Tibial nerve (tissue), 4 donors: ENCODE measurements around the gene GSX2. TPM values are rescaled to one million over a fixed set of nuclear protein-coding genes. Genes with fewer than 3 reads are reported as not detected.
A peak's percentile ranks its signal among the peaks of the same experiment; 100 is the strongest.

Source experiments
- DNase-seq, 2 donors: peaks; one replicate each; pipeline ENCODE4 v3.0.0-alpha.2; 2019; ENCODE audit warnings: low spot score in 2 of 2
- H3K27ac ChIP-seq, 4 donors: fragments of 200-600 bp; sonication (generic) in 3 of 4; one replicate each; pipeline ENCODE4 v1.5.1; 2017 to 2019; ENCODE audit warnings: mild to moderate bottlenecking in 1 of 4
- H3K27me3 ChIP-seq, 2 donors: fragments of 200-600 bp; sonication (generic) in 1 of 2; one replicate each; pipeline versions ENCODE4 v1.5.1 to v1.6.0; 2017 to 2019
- H3K36me3 ChIP-seq, 3 donors: fragments of 200-600 bp; sonication (generic); one replicate each; pipeline ENCODE4 v1.5.1; 2018 to 2019
- H3K4me1 ChIP-seq, 4 donors: fragments of 200-600 bp; sonication (generic) in 3 of 4; one replicate each; pipeline ENCODE4 v1.5.1; 2017 to 2019
- H3K4me3 ChIP-seq, 4 donors: fragments of 200-600 bp; sonication (generic) in 3 of 4; one replicate each; pipeline ENCODE4 v1.5.1; 2017 to 2019; ENCODE audit warnings: mild to moderate bottlenecking in 1 of 4, moderate library complexity in 1 of 4
- H3K9me3 ChIP-seq, 4 donors: fragments of 200-600 bp; sonication (generic) in 3 of 4; one replicate each; pipeline ENCODE4 v1.5.1; 2017 to 2019
- EP300 ChIP-seq, 2 donors: sonication (generic); formaldehyde crosslinking; IDR thresholded peaks; one replicate each; pipeline ENCODE4 v1.6.1; 2017; ENCODE audit warnings: antibody characterized with exemption in 2 of 2, mild to moderate bottlenecking in 1 of 2
- POLR2A ChIP-seq, 2 donors: fragments of 450-650 bp; IDR thresholded peaks; one replicate each; pipeline ENCODE4 v1.6.1; 2017; ENCODE audit warnings: antibody characterized with exemption in 2 of 2, mild to moderate bottlenecking in 2 of 2, moderate library complexity in 2 of 2
- WGBS, 2 donors: methylation state at CpG; one replicate each; pipeline ENCODE4 v1.1.5; 2018; 5-methylcytosine and 5-hydroxymethylcytosine counted together
- total RNA-seq, 4 donors: library from RNA; depleted of rRNA; stranded (reverse); fragments of >200 nt; gene quantifications; one replicate each; pipeline ENCODE4 v1.1.0, GENCODE V29; 2016
- TF ChIP-seq, protein P1 (sequence below), 5 experiments: fragments of 200-600 bp in 3 of 5; fragments of 450-650 bp in 2 of 5; sonication (generic) in 3 of 5; IDR thresholded peaks; one replicate each; pipeline ENCODE4 v1.5.1; 2016 to 2019; ENCODE audit warnings: antibody characterized with exemption in 5 of 5, mild to moderate bottlenecking in 3 of 5, moderate library complexity in 2 of 5

Gene GSX2
- total RNA-seq, 4 donors from 2014 or later: 3.3 to 4.4 TPM; not detected in 2

- 85 to 86% methylated on average over 3 of the region's 3 CpGs for WGBS, 2 donors
- Histone ChIP-seq H3K27me3 (no peaks in the 10 kb centered on the region), H3K4me3 (no peak overlapping the region), H3K36me3 (no peaks in the 10 kb centered on the region), H3K9me3 (no peaks in the 10 kb centered on the region), H3K27ac (no peak overlapping the region), H3K4me1 (peaks cover 4 to 75% (median 40%) of the 10 kb centered on the region in 4 donors)
- TF ChIP-seq POLR2A (IDR thresholded peaks at IDR 0.05) (no peak), EP300 (IDR thresholded peaks at IDR 0.05) (no peak)
- TF ChIP-seq, protein P1, sequence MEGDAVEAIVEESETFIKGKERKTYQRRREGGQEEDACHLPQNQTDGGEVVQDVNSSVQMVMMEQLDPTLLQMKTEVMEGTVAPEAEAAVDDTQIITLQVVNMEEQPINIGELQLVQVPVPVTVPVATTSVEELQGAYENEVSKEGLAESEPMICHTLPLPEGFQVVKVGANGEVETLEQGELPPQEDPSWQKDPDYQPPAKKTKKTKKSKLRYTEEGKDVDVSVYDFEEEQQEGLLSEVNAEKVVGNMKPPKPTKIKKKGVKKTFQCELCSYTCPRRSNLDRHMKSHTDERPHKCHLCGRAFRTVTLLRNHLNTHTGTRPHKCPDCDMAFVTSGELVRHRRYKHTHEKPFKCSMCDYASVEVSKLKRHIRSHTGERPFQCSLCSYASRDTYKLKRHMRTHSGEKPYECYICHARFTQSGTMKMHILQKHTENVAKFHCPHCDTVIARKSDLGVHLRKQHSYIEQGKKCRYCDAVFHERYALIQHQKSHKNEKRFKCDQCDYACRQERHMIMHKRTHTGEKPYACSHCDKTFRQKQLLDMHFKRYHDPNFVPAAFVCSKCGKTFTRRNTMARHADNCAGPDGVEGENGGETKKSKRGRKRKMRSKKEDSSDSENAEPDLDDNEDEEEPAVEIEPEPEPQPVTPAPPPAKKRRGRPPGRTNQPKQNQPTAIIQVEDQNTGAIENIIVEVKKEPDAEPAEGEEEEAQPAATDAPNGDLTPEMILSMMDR (IDR thresholded peaks at IDR 0.05): no peak
- no peak for DNase-seq
Observed at GRCh38 chr4:54058171-54058570, 41.8 kb upstream of the GSX2 start.

DNA sequence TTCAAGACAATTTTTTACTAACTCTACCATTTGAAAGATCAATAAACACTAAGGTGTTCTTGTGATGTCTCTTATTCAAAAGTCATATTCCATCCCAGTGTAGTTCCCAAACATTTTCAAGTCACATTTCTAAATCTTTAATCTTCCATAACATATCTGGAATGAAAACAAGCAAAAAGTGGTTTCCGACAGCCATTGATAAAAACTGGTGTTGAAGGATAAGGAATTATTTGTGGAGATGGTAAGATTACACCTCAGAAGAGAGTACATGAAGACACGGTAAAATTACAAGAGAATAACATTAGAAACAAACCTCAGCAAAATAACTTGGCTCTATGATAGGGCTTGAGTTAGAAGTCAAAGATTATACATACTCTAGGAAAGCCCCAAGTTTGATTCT lies 39.8 kb upstream of the GSX2 start:
- no peaks in the 10 kb centered on the region for H3K9me3 ChIP-seq
- 74 to 77% methylated on average over 2 of the region's 2 CpGs for WGBS, 2 donors
- H3K27ac ChIP-seq: no peak overlapping the region
- no peaks in the 10 kb centered on the region for H3K36me3 ChIP-seq
- H3K4me1 ChIP-seq: peaks cover 4 to 72% (median 41%) of the 10 kb centered on the region in 4 donors
- TF ChIP-seq EP300 (IDR thresholded peaks at IDR 0.05): no peak
- no peak for TF ChIP-seq POLR2A (IDR thresholded peaks at IDR 0.05)
- TF ChIP-seq, protein P1 (IDR thresholded peaks at IDR 0.05): no peak
- no peak overlapping the region for H3K4me3 ChIP-seq
- no peak for DNase-seq
- no peaks in the 10 kb centered on the region for H3K27me3 ChIP-seq

DNA sequence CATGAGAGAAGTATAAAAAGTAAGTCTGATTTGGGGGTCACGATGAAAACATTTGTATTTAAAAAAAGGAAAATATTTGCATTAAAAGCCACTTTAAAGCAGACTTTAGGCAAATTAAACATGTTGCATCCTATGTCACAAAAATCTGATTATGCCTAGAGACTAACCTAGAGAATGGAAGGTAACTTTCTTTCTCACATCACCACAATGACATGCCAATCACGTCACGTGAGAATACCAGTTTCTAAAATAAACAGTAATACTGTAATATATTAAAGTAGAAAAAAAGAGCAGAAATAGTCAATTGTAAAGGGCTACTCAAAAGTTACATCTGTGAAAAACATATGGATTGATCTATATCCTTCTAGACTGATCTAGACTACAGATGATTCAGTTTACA lies 38.9 kb upstream of the GSX2 start:
- Histone ChIP-seq H3K36me3 (no peaks in the 10 kb centered on the region), H3K4me3 (peak overlapping the region in 1 of 4 donors; percentile 71), H3K27me3 (no peaks in the 10 kb centered on the region), H3K27ac (no peak overlapping the region), H3K9me3 (no peaks in the 10 kb centered on the region), H3K4me1 (peaks cover 4 to 77% (median 49%) of the 10 kb centered on the region in 4 donors)
- DNase-seq: no peak
- TF ChIP-seq, protein P1 (IDR thresholded peaks at IDR 0.05): no peak
- TF ChIP-seq EP300 (IDR thresholded peaks at IDR 0.05) (no peak), POLR2A (IDR thresholded peaks at IDR 0.05) (no peak)
- WGBS, 2 donors: 72 to 76% methylated on average over 3 of the region's 3 CpGs

GRCh38 chr4:54061873-54062272 lies 38.1 kb upstream of the GSX2 start:
- no peak for DNase-seq
- Histone ChIP-seq H3K4me1 (peaks cover 4 to 77% (median 50%) of the 10 kb centered on the region in 4 donors), H3K27me3 (no peaks in the 10 kb centered on the region), H3K4me3 (peak overlapping the region in 3 of 4 donors; percentile 71 to 99 (median 95)), H3K27ac (no peak overlapping the region), H3K36me3 (no peaks in the 10 kb centered on the region), H3K9me3 (no peaks in the 10 kb centered on the region)
- TF ChIP-seq EP300 (IDR thresholded peaks at IDR 0.05) (no peak), POLR2A (IDR thresholded peaks at IDR 0.05) (no peak)
- TF ChIP-seq, protein P1 (IDR thresholded peaks at IDR 0.05): no peak
- 94 to 95% methylated on average over 1 of the region's 1 CpG for WGBS, 2 donors

DNA sequence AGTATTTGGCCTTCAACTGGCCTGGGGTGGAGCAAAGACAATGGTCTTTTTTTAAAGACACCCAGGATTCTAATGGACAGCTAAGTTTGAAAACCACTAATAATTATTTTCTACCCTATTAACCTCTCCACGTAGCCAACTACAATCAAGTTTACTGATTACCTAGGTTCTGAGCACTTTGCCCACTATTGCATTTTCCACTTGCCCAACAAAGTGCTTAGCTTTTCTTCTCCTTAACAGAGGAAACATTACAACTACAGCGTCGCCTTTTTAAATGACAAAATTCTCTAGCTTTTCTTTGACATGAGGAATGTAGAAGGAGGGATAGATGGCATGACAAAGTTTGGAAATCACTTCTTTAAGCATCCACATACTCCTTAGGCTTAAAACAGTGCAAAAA lies 37.6 kb upstream of the GSX2 start:
- Histone ChIP-seq H3K27ac (peak overlapping the region in 3 of 4 donors; percentile 31 to 98 (median 94)), H3K4me3 (peak overlapping the region; percentile 71 to 99 (median 96)), H3K9me3 (no peaks in the 10 kb centered on the region), H3K36me3 (no peaks in the 10 kb centered on the region), H3K27me3 (no peaks in the 10 kb centered on the region), H3K4me1 (peaks cover 4 to 77% (median 48%) of the 10 kb centered on the region in 4 donors)
- WGBS, 2 donors: 55 to 57% methylated on average over 3 of the region's 3 CpGs
- no peak for DNase-seq
- TF ChIP-seq EP300 (IDR thresholded peaks at IDR 0.05) (no peak), POLR2A (IDR thresholded peaks at IDR 0.05) (no peak)
- TF ChIP-seq, protein P1 (IDR thresholded peaks at IDR 0.05): no peak
